ENCODE data around the gene KLHDC10. TPM values are rescaled to one million over a fixed set of nuclear protein-coding genes. Genes with fewer than 3 reads are reported as not detected.
"Not testable (repeated sequence)": the region's sequence is repeated elsewhere in the genome, so short reads cannot be mapped to it uniquely, and the experiment has no call there.

KLHDC10 gene
- total RNA-seq, 4 donors from 2014 or later = 20.0 to 25.9 (median 23.8) TPM

- DNase-seq (ENCODE audit: low spot score) = no peak
- ATAC-seq (ENCODE audit: low FRiP score) = no peak
- no peak for TF ChIP-seq CTCF (IDR thresholded peaks at IDR 0.05)
Observed at GRCh38 chr7:130182990-130183389, 112.7 kb downstream of the KLHDC10 start.

GRCh38 chr7:130184349-130184748, 114.0 kb downstream of the KLHDC10 start:
- ATAC-seq (ENCODE audit: low FRiP score); DNase-seq (ENCODE audit: low spot score): not testable (repeated sequence)

Small RNA genes lying within 50 kb of the gene (small RNA-seq; reads per million reads assigned to genes)
- not detected for gene RNA5SP245

Other genes starting within 250 kb of the KLHDC10 start
- gene UBE2H, start 117.6 kb upstream of the KLHDC10 start, total RNA-seq = 10 to 100 TPM; 57.2 to 92.6 (median 85.7) TPM
- gene ZC3HC1, start 19.2 kb upstream of the KLHDC10 start, total RNA-seq = 10 to 100 TPM in 1 of 4 donors, 1 to 10 TPM in 3; 6.7 to 10.0 (median 8.6) TPM
- 10 to 100 TPM in 3 of 4 donors, 1 to 10 TPM in 1; 8.9 to 17.2 (median 10.6) TPM for gene TMEM209, start 134.9 kb downstream of the KLHDC10 start, total RNA-seq
- gene SSMEM1, start 137.3 kb downstream of the KLHDC10 start, total RNA-seq = under 1 TPM in 1 of 4 donors, not detected in 3; 0.44 TPM
- gene CPA2, start 196.3 kb downstream of the KLHDC10 start, total RNA-seq = under 1 TPM in 1 of 4 donors, not detected in 3; 0.88 TPM
- 1 to 10 TPM in 3 of 4 donors, not detected in 1; 3.0 to 9.7 (median 4.1) TPM for gene CPA4, start 222.6 kb downstream of the KLHDC10 start, total RNA-seq